ENCODE data around the gene ALOXE3.

The ALOXE3 gene

GRCh38 chr17:8117980-8118768, at the start of gene ALOXE3:
TSS of gene ALOXE3 (minus strand) at chr17:8118514. CDS start at chr17:8117990, 524 bp downstream.
- POLR2A ChIA-PET, result interaction anchor here (0.7 to 1.7 kb wide), 2 partner anchors 40 to 104 kb away, joined by 5 to 10 read pairs; no protein-coding TSS in a partner anchor
- no peak for DNase-seq (ENCODE audit: extremely low spot score)

DNA sequence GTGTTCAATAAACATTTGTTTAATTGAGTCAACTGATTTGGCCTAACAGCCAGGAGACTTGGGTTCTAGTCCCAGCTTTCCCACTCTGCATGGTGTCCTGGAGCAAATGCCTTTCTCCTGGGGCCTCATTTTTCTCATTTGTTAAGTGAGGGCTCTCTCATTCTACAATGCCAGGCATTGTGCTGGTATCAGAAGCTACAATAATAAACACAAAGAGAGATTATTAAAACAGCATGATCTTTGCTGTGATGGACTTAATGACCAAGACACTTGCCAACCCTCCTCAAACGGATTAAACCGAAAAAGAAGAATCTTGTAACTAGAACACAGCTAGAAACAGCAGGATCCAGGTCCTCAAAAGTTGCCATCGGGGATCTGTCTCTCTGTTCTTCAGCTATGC, 49.2 kb upstream of the ALOXE3 start:
- no peak for TF ChIP-seq CTCF (IDR thresholded peaks at IDR 0.05; ENCODE audit: control extremely low read depth, extremely low read depth, low read depth, missing control alignments)
- ChIA-PET CTCF (interaction anchor here (1.0 to 2.2 kb wide), 4 partner anchors 9 to 48 kb away, joined by 4 to 15 read pairs (median 5); no protein-coding TSS in a partner anchor), POLR2A (interaction anchor here (1.6 kb wide), 1 partner anchor 27 kb away, joined by 5 read pairs; no protein-coding TSS in a partner anchor)
- DNase-seq (ENCODE audit: extremely low spot score), result no peak

More at GRCh38 chr17:8117980-8118768, at the start of gene ALOXE3:
- no peak for TF ChIP-seq CTCF (IDR thresholded peaks at IDR 0.05; ENCODE audit: control extremely low read depth, extremely low read depth, low read depth, missing control alignments)
- CTCF ChIA-PET, result interaction anchor here (0.7 to 6.9 kb wide), 22 partner anchors 8 to 628 kb away, joined by 3 to 103 read pairs (median 10); partner anchors contain the start of genes ALOX12B, BORCS6 and SLC25A35

- CTCF ChIA-PET, result interaction anchor here (1.9 to 2.2 kb wide), 2 partner anchors 9 to 48 kb away, joined by 6 to 15 read pairs; no protein-coding TSS in a partner anchor
- TF ChIP-seq CTCF (IDR thresholded peaks at IDR 0.05; ENCODE audit: control extremely low read depth, extremely low read depth, low read depth, missing control alignments), result no peak
- POLR2A ChIA-PET, result interaction anchor here (1.6 kb wide), 1 partner anchor 26 kb away, joined by 5 read pairs; no protein-coding TSS in a partner anchor
- no peak for DNase-seq (ENCODE audit: extremely low spot score)
Observed at GRCh38 chr17:8166731-8167130, 48.4 kb upstream of the ALOXE3 start.

DNA sequence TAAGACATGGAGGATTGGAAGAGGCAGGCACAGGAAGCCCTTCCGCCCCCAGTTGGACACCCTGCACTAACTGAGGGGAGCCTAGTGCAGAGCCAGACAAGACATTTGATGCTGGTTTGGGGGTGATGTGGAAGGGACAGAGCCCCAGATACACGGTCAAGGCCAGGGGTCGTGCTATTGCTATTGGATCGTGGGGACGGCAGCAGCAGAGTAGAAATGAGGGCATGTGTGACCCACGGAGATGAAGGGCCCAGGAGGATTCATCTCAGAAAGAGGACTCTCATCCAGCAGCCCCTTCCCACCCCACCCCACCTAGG, 46.5 kb upstream of the ALOXE3 start:
- POLR2A ChIA-PET, result interaction anchor here (2.2 kb wide), 1 partner anchor 8 kb away, joined by 16 read pairs; no protein-coding TSS in a partner anchor
- DNase-seq (ENCODE audit: extremely low spot score), result no peak
- TF ChIP-seq CTCF (IDR thresholded peaks at IDR 0.05; ENCODE audit: control extremely low read depth, extremely low read depth, low read depth, missing control alignments), result no peak
- CTCF ChIA-PET, result no interaction called here

GRCh38 chr17:8163978-8164814, 45.9 kb upstream of the ALOXE3 start:
- POLR2A ChIA-PET, result interaction anchor here (0.5 to 2.2 kb wide), 2 partner anchors 9 to 213 kb away, joined by 3 to 16 read pairs; partner anchors contain the start of gene KRABD2
- peak; percentile 48 for DNase-seq (ENCODE audit: extremely low spot score)
- TF ChIP-seq CTCF (IDR thresholded peaks at IDR 0.05; ENCODE audit: control extremely low read depth, extremely low read depth, low read depth, missing control alignments), result no peak
- CTCF ChIA-PET, result interaction anchor here (1.1 kb wide), 1 partner anchor 90 kb away, joined by 3 read pairs; no protein-coding TSS in a partner anchor
